NCI-H1417 treated with DMSO at 0.1 percent for 48 hours (cell line): ENCODE results near the gene SLC7A11.

Experiments used
- DNase-seq: peaks from one replicate; lab custom pipeline; 2025; lab: John Stamatoyannopoulos, UW

The SLC7A11 gene

GRCh38 chr4:138209094-138209493 lies 33.1 kb downstream of the SLC7A11 start:
- DNase-seq: no peak

GRCh38 chr4:138205531-138206233 lies 36.5 kb downstream of the SLC7A11 start:
- DNase-seq: no peak

GRCh38 chr4:138204507-138204906 lies 37.6 kb downstream of the SLC7A11 start:
- peak; percentile 88 for DNase-seq

- DNase-seq: no peak
Measured at GRCh38 chr4:138202686-138203085, 39.5 kb downstream of the SLC7A11 start.

GRCh38 chr4:138200236-138200590 lies 41.9 kb downstream of the SLC7A11 start:
- no peak for DNase-seq

- no peak for DNase-seq
Measured at GRCh38 chr4:138199568-138200235, 42.4 kb downstream of the SLC7A11 start.

- no peak for DNase-seq
Measured at GRCh38 chr4:138196153-138196552, 46.0 kb downstream of the SLC7A11 start.

- DNase-seq: no peak
Measured at GRCh38 chr4:138193963-138194362, 48.2 kb downstream of the SLC7A11 start.

- DNase-seq: no peak
Measured at GRCh38 chr4:138192113-138192512, 50.0 kb downstream of the SLC7A11 start.

GRCh38 chr4:138190452-138190858 lies 51.7 kb downstream of the SLC7A11 start:
- no peak for DNase-seq

- no peak for DNase-seq
Measured at GRCh38 chr4:138189206-138189605, 52.9 kb downstream of the SLC7A11 start.

- no peak for DNase-seq
Measured at GRCh38 chr4:138188406-138189084, 53.6 kb downstream of the SLC7A11 start.

GRCh38 chr4:138185859-138186645 lies 56.1 kb downstream of the SLC7A11 start:
- DNase-seq: no peak

GRCh38 chr4:138184886-138185285 lies 57.3 kb downstream of the SLC7A11 start:
- DNase-seq: no peak

- no peak for DNase-seq
Measured at GRCh38 chr4:138182838-138183426, 59.2 kb downstream of the SLC7A11 start.

GRCh38 chr4:138181287-138181686 lies 60.9 kb downstream of the SLC7A11 start:
- DNase-seq: no peak

- DNase-seq: no peak
Measured at GRCh38 chr4:138178566-138178965, 63.6 kb downstream of the SLC7A11 start.

- no peak for DNase-seq
Measured at GRCh38 chr4:138177278-138177968, 64.7 kb downstream of the SLC7A11 start.

- DNase-seq: no peak
Measured at GRCh38 chr4:138174981-138175794, 67.0 kb downstream of the SLC7A11 start.

- no peak for DNase-seq
Measured at GRCh38 chr4:138164208-138164607, 77.9 kb downstream of the SLC7A11 start.

- DNase-seq: no peak
Measured at GRCh38 chr4:138163171-138163570, 79.0 kb downstream of the SLC7A11 start.
